Effector CD8-positive, alpha-beta T cell (primary cell): ENCODE data around the gene ZNFX1.
"Not testable (repeated sequence)": the region's sequence is repeated elsewhere in the genome, so short reads cannot be mapped to it uniquely, and the experiment has no call there.

ENCODE experiments used
- DNase-seq: peaks from one replicate; lab custom pipeline; 2025; lab: John Stamatoyannopoulos, UW

ZNFX1 gene

DNA sequence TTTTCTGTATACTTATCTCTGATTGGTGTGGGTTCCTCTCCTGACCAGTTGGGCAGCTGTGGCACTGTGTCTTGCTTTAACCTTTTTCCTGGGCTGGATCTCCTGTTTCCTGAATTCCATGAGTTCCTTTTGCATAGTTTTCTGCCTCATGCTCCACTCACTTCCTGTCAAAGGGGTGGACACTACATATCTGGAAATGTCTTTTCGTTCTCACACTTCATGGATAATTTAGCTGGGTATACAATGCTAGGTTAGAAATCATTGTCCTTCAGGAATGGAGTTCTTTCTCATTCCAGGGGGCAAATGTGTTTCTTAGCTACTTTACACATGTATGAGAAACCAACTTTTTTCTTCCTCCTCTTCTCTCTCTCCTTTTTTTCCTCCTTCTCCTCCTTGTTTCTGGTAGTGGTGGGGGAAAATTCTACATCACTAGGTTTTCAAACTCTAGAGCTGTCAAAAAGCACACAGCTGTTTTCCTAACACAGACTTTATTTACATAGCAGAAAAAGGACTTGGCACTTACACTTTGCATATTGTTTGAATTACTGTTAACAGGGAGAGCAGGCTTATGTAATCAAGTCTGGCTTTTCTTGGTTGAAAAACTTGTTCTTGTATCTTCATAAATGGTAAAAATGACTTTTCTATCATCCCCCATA, 67.6 kb downstream of the ZNFX1 start:
- no peak for DNase-seq

DNA sequence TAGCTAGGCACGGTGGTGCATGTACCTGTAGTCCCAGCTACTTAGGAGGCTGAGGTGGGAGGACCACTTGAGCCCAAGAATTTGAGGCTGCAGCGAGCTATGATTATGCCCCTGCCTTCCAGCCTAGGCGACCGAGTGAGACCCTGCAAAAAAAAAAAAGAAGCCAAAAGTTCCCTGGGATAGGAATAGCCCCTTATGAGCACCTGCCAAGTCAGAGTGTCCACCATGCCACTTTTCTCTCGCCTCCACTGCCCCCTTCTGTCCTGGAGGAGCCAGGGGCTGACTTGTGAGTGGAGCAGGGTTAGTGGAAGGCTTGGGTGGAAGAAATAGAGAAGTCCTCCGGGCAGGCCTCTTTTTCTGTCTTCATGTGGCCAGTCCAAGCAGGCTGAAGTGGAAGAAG, 70.8 kb downstream of the ZNFX1 start:
- no peak for DNase-seq

DNA sequence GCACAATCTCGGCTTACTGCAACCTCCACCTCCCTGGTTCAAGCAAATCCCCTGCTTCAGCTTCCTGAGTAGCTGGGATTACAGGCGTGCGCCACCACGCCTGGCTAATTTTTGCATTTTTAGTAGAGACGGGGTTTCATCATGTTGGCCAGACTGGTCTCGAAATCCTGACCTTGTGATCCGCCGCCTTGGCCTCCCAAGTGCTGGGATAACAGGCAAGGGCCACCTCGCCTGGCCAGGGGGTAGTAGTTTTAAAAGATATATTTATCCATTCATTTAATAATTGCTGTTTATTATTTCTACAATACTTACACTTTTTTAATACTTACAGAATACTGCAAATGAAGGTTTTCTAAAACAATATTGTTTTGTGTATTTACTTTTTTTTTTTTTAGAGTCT, 74.1 kb downstream of the ZNFX1 start:
- DNase-seq = no peak

DNA sequence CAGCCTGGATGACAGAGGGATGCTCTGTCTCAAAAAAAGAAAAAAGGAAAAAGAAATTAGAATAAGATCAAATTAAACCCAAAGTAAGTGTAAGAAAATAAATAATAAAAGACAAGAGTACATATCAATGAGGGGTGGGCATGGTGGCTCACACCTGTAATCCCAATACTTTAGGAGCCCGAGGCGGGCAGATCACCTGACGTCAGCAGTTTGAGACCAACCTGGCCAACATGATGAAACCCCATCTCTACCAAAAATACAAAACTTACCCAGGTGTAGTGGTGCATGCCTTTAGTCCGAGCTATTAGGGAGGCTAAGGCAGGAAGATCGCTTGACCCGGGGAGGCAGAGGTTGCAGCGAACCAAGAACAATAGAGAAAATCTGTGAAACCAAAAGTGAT, 74.8 kb downstream of the ZNFX1 start:
- no peak for DNase-seq

DNA sequence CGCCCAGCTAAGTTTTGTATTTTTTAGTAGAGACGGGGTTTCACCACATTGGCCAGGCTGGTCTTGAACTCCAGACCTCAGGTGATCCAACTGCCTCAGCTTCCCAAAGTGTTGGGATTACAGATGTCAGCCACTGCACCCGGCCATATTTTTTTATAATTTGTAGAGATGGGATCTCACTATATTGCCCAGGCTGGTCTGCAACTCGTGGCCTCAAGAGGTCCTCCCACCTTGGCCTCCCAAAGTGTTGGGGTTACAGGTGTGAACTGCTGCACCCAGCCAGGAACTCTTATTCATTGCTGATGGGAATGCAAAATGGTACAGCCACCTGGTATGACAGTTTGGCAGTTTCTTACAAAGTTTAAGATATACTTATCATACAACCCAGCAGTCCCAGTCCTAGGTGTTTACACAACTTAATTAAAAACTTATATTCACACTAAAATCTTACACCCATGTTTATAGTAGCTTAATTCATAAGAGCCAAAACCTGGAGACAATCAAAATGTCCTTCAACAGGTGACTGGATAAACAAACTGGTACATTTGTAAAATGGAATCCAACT, 78.0 kb downstream of the ZNFX1 start:
- no peak for DNase-seq

DNA sequence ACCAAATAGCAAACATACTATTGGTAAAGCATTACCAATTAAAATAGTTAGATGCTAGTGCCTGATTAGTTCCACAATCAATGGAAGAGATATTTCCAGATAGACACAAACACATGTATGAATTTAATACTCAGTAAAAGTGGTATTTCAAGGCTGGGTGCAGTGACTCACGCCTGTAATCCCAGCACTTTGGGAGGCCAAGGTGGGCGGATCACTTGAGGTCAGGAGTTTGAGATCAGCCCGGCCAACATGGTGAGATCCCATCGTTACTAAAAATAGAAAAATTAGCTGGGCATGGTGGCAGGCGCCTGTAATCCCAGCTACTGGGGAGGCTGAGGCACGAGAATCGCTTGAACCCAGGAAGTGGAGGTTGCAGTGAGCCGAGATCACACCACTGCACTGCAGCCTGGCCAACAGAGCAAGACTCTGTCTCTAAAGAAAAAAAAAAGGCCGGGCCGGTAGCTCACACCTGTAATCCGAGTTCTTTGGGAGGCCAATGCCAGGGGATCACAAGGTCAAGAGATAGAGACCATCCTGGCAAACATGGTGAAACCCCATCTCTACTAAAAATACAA, 84.8 kb downstream of the ZNFX1 start:
- not testable (repeated sequence) for DNase-seq
